ENCODE data around the gene ROGDI.

The ROGDI gene

GRCh38 chr16:4783251-4783950, 19.0 kb downstream of the ROGDI start:
- Histone ChIP-seq H3K27me3 (replicated peaks) (no peaks in the 10 kb centered on the region), H3K4me3 (ENCODE audit: low read depth, low read length) (no peak overlapping the region), H3K36me3 (replicated peaks) (no peaks in the 10 kb centered on the region), H3K27ac (no peak overlapping the region)
- in situ Hi-C loops (cut with HindIII; ENCODE audit: low pct_ligation_motif_present, low sequenced_read_pairs): no loop called here
- no peak for DNase-seq
- no peak for TF ChIP-seq CTCF (IDR thresholded peaks at IDR 0.05; ENCODE audit: low read depth, low read length, missing control alignments)

- no peak for TF ChIP-seq CTCF (IDR thresholded peaks at IDR 0.05; ENCODE audit: low read depth, low read length, missing control alignments)
- DNase-seq: no peak
- H3K27me3 ChIP-seq (replicated peaks): no peaks in the 10 kb centered on the region
- in situ Hi-C loops (cut with HindIII; ENCODE audit: low pct_ligation_motif_present, low sequenced_read_pairs): no loop called here
- no peak overlapping the region for H3K27ac ChIP-seq
- H3K4me3 ChIP-seq (ENCODE audit: low read depth, low read length): no peak overlapping the region
- no peaks in the 10 kb centered on the region for H3K36me3 ChIP-seq (replicated peaks)
Observed at GRCh38 chr16:4780235-4780634, 22.2 kb downstream of the ROGDI start.

GRCh38 chr16:4778050-4778392, 24.4 kb downstream of the ROGDI start:
- DNase-seq: no peak
- TF ChIP-seq CTCF (IDR thresholded peaks at IDR 0.05; ENCODE audit: low read depth, low read length, missing control alignments): no peak
- in situ Hi-C loops (cut with HindIII; ENCODE audit: low pct_ligation_motif_present, low sequenced_read_pairs): no loop called here
- Histone ChIP-seq H3K36me3 (replicated peaks) (no peaks in the 10 kb centered on the region), H3K4me3 (ENCODE audit: low read depth, low read length) (no peak overlapping the region), H3K27me3 (replicated peaks) (no peaks in the 10 kb centered on the region), H3K27ac (no peak overlapping the region)

GRCh38 chr16:4777339-4778049, 24.9 kb downstream of the ROGDI start:
- in situ Hi-C loops (cut with HindIII; ENCODE audit: low pct_ligation_motif_present, low sequenced_read_pairs): no loop called here
- DNase-seq: no peak
- no peak for TF ChIP-seq CTCF (IDR thresholded peaks at IDR 0.05; ENCODE audit: low read depth, low read length, missing control alignments)

GRCh38 chr16:4776141-4776705, 26.2 kb downstream of the ROGDI start:
- H3K27ac ChIP-seq: no peak overlapping the region
- H3K4me3 ChIP-seq (ENCODE audit: low read depth, low read length): no peak overlapping the region
- H3K27me3 ChIP-seq (replicated peaks): no peaks in the 10 kb centered on the region
- TF ChIP-seq CTCF (IDR thresholded peaks at IDR 0.05; ENCODE audit: low read depth, low read length, missing control alignments): no peak
- in situ Hi-C loops (cut with HindIII; ENCODE audit: low pct_ligation_motif_present, low sequenced_read_pairs): no loop called here
- no peak for DNase-seq
- no peaks in the 10 kb centered on the region for H3K36me3 ChIP-seq (replicated peaks)

More at GRCh38 chr16:4777339-4778049, 24.9 kb downstream of the ROGDI start:
- Histone ChIP-seq H3K4me3 (ENCODE audit: low read depth, low read length) (no peak overlapping the region), H3K36me3 (replicated peaks) (no peaks in the 10 kb centered on the region), H3K27me3 (replicated peaks) (no peaks in the 10 kb centered on the region), H3K27ac (no peak overlapping the region)

Data from brain microvascular endothelial cell (primary cell).